ENCODE measurements around the gene ZNF431. TPM values are rescaled to one million over a fixed set of nuclear protein-coding genes. Genes with fewer than 3 reads are reported as not detected.

ZNF431 gene
- total RNA-seq, 1 experiment from 2014 or later, result 17.9 TPM

GRCh38 chr19:21128901-21129698 lies 12.7 kb upstream of the ZNF431 start:
- Histone ChIP-seq H3K4me3 (ENCODE audit: low read depth, low read length) (no peak overlapping the region), H3K27me3 (replicated peaks; ENCODE audit: control insufficient read depth, insufficient read depth, low read length) (no peaks in the 10 kb centered on the region), H3K4me1 (no peaks in the 10 kb centered on the region), H3K9me3 (peaks cover 8% of the 10 kb centered on the region; the same call in 1 of the 2 replicates), H3K36me3 (ENCODE audit: control insufficient read depth, insufficient read depth, low read length) (no peaks in the 10 kb centered on the region)
- no peaks in the 10 kb centered on the region for H3K4me1 Mint-ChIP-seq (ENCODE audit: low read depth, unreplicated experiment)
- CTCF ChIA-PET, result no interaction called here
- peaks cover 4% of the 10 kb centered on the region for H3K36me3 Mint-ChIP-seq (ENCODE audit: insufficient read depth, unreplicated experiment)
- POLR2A ChIA-PET, result no interaction called here
- no peak overlapping the region for H3K4me3 Mint-ChIP-seq (ENCODE audit: unreplicated experiment)
- no TSS peak for BruUV-seq (replicated peaks)
- no peak for DNase-seq
- H3K27me3 Mint-ChIP-seq (ENCODE audit: insufficient read depth, unreplicated experiment), result no peaks in the 10 kb centered on the region
- intact Hi-C loops (cut with micrococcal nuclease; ENCODE audit: unreplicated experiment), result no loop called here
- H3K9me3 Mint-ChIP-seq (ENCODE audit: unreplicated experiment), result peaks cover 35% of the 10 kb centered on the region
- no peak for TF ChIP-seq CTCF (IDR thresholded peaks at IDR 0.05; ENCODE audit: insufficient read depth in 1 of 2, low read depth in 1 of 2, low read length in 1 of 2, severe bottlenecking in 1 of 2, unreplicated experiment in 1 of 2)
- no peak overlapping the region for H3K27ac Mint-ChIP-seq (ENCODE audit: unreplicated experiment)

GRCh38 chr19:21130097-21130775 lies 11.6 kb upstream of the ZNF431 start:
- no peak for DNase-seq
- Mint-ChIP-seq H3K4me1 (ENCODE audit: low read depth, unreplicated experiment) (no peaks in the 10 kb centered on the region), H3K9me3 (ENCODE audit: unreplicated experiment) (peaks cover 44% of the 10 kb centered on the region), H3K36me3 (ENCODE audit: insufficient read depth, unreplicated experiment) (peaks cover 4% of the 10 kb centered on the region), H3K4me3 (ENCODE audit: unreplicated experiment) (no peak overlapping the region), H3K27ac (ENCODE audit: unreplicated experiment) (no peak overlapping the region), H3K27me3 (ENCODE audit: insufficient read depth, unreplicated experiment) (no peaks in the 10 kb centered on the region)
- CTCF ChIA-PET, result no interaction called here
- no TSS peak for BruUV-seq (replicated peaks)
- POLR2A ChIA-PET, result no interaction called here
- Histone ChIP-seq H3K4me1 (no peaks in the 10 kb centered on the region), H3K36me3 (ENCODE audit: control insufficient read depth, insufficient read depth, low read length) (no peaks in the 10 kb centered on the region), H3K4me3 (ENCODE audit: low read depth, low read length) (no peak overlapping the region), H3K27me3 (replicated peaks; ENCODE audit: control insufficient read depth, insufficient read depth, low read length) (no peaks in the 10 kb centered on the region), H3K9me3 (peaks cover 8% of the 10 kb centered on the region; the same call in 1 of the 2 replicates)
- TF ChIP-seq CTCF (IDR thresholded peaks at IDR 0.05; ENCODE audit: insufficient read depth in 1 of 2, low read depth in 1 of 2, low read length in 1 of 2, severe bottlenecking in 1 of 2, unreplicated experiment in 1 of 2), result no peak
- intact Hi-C loops (cut with micrococcal nuclease; ENCODE audit: unreplicated experiment), result no loop called here

- Histone ChIP-seq H3K27me3 (replicated peaks; ENCODE audit: control insufficient read depth, insufficient read depth, low read length) (no peaks in the 10 kb centered on the region), H3K36me3 (ENCODE audit: control insufficient read depth, insufficient read depth, low read length) (no peaks in the 10 kb centered on the region), H3K4me3 (ENCODE audit: low read depth, low read length) (no peak overlapping the region), H3K9me3 (no peaks in the 10 kb centered on the region), H3K4me1 (no peaks in the 10 kb centered on the region)
- ChIA-PET POLR2A (no interaction called here), CTCF (no interaction called here)
- no peak overlapping the region for H3K4me3 Mint-ChIP-seq (ENCODE audit: unreplicated experiment)
- H3K27ac Mint-ChIP-seq (ENCODE audit: unreplicated experiment), result no peak overlapping the region
- no peaks in the 10 kb centered on the region for H3K27me3 Mint-ChIP-seq (ENCODE audit: insufficient read depth, unreplicated experiment)
- no peak for TF ChIP-seq CTCF (IDR thresholded peaks at IDR 0.05; ENCODE audit: insufficient read depth in 1 of 2, low read depth in 1 of 2, low read length in 1 of 2, severe bottlenecking in 1 of 2, unreplicated experiment in 1 of 2)
- H3K9me3 Mint-ChIP-seq (ENCODE audit: unreplicated experiment), result peaks cover 25% of the 10 kb centered on the region
- DNase-seq, result no peak
- no peaks in the 10 kb centered on the region for H3K36me3 Mint-ChIP-seq (ENCODE audit: insufficient read depth, unreplicated experiment)
- H3K4me1 Mint-ChIP-seq (ENCODE audit: low read depth, unreplicated experiment), result no peaks in the 10 kb centered on the region
- intact Hi-C loops (cut with micrococcal nuclease; ENCODE audit: unreplicated experiment), result no loop called here
- BruUV-seq (replicated peaks), result no TSS peak
Measured at GRCh38 chr19:21133633-21134032, 8.2 kb upstream of the ZNF431 start.

Data from Caco-2 (cell line).